Panc1 (cell line): ENCODE data around the gene DDX53. TPM values are rescaled to one million over a fixed set of nuclear protein-coding genes. Genes with fewer than 3 reads are reported as not detected.

Experiments used
- ATAC-seq: fragments of 200-7000 bp; cut with Tn5 transposase; 2 replicates; pipeline ENCODE4 v1.9.1; 2020; ENCODE audit warnings: mild to moderate bottlenecking, moderate library complexity
- BruUV-seq: library from RNA; stranded (reverse); fragments of 400-500 nt; replicated peaks from 2 replicates; lab custom pipeline; 2021; lab: Mats Ljungman, UMichigan
- CTCF ChIA-PET: fragments of 300-600 bp; sonication (Branson Sonifier 250); formaldehyde crosslinking; loops from one replicate; lab custom pipeline; 2022; ENCODE audit warnings: antibody characterized with exemption; lab: Charles Lee
- POLR2A ChIA-PET: fragments of 300-600 bp; sonication (Branson Sonifier 250); formaldehyde crosslinking; loops from one replicate; lab custom pipeline; 2022; ENCODE audit warnings: antibody characterized with exemption; lab: Charles Lee
- DNase-seq: peaks from one replicate; pipeline ENCODE4 v3.0.0-alpha.2; 2010; ENCODE audit warnings: low read depth, low spot score
- H3K27ac ChIP-seq: 2 replicates; pipeline ENCODE4 v1.5.1; 2011; ENCODE audit warnings: mild to moderate bottlenecking, low read length, inconsistent platforms
- H3K27me3 ChIP-seq: fragments of 200-500 bp; sonication (Bioruptor generic); 2 replicates; pipeline ENCODE4 v1.6.0; 2014; ENCODE audit warnings: low read length, inconsistent platforms; ENCODE audit not compliant: control insufficient read depth, insufficient read depth
- H3K36me3 ChIP-seq: fragments of 200-500 bp; sonication (Bioruptor generic); 2 replicates; pipeline ENCODE4 v1.5.1; 2014; ENCODE audit warnings: inconsistent platforms, mild to moderate bottlenecking, low read length, moderate library complexity; ENCODE audit not compliant: control insufficient read depth, insufficient read depth
- H3K4me1 ChIP-seq: 2 replicates; pipeline ENCODE4 v1.5.1; 2011; ENCODE audit warnings: inconsistent platforms, mild to moderate bottlenecking, low read length, moderate library complexity; ENCODE audit not compliant: control insufficient read depth, insufficient read depth
- H3K4me3 ChIP-seq, 2 experiments: 2 replicates each; pipeline ENCODE4 v1.5.1; 2011 to 2012; ENCODE audit warnings: low read depth in 2 of 2, low read length in 2 of 2, mild to moderate bottlenecking in 2 of 2, inconsistent platforms in 1 of 2, moderate library complexity in 1 of 2
- H3K9me3 ChIP-seq: fragments of 200-500 bp; sonication (Bioruptor generic); 2 replicates; pipeline ENCODE4 v1.5.1; 2014; ENCODE audit warnings: low read depth, mild to moderate bottlenecking, inconsistent platforms, low read length, moderate library complexity; ENCODE audit not compliant: control insufficient read depth, insufficient read depth
- POLR2AphosphoS5 ChIP-seq: IDR thresholded peaks from 2 replicates; pipeline ENCODE4 v1.6.1; 2012; ENCODE audit warnings: mild to moderate bottlenecking, low read depth, low read length, moderate library complexity
- REST ChIP-seq, 2 experiments: IDR thresholded peaks; 2 replicates each; pipeline ENCODE4 v1.6.1; 2011 to 2012; ENCODE audit warnings: low read depth in 2 of 2, control low read depth in 1 of 2, low read length in 1 of 2, mild to moderate bottlenecking in 1 of 2, moderate library complexity in 1 of 2; ENCODE audit not compliant: insufficient read depth in 1 of 2
- SIN3A ChIP-seq: IDR thresholded peaks from 2 replicates; pipeline ENCODE4 v1.6.1; 2012; ENCODE audit warnings: low read depth, mild to moderate bottlenecking, low read length, moderate library complexity, borderline replicate concordance; ENCODE audit not compliant: insufficient read depth
- in situ Hi-C: cut with HindIII; loops from 2 replicates; pipeline ENCODE4 v1.10.0; 2016; ENCODE audit warnings: low sequenced_read_pairs, low pct_unique_long_range_greater_than_20kb
- intact Hi-C: fragments of 100-400 bp; cut with micrococcal nuclease; formaldehyde crosslinking; loops from one replicate; pipeline ENCODE4 v1.10.0; 2022; ENCODE audit not compliant: unreplicated experiment
- total RNA-seq: library from RNA; stranded (reverse); gene quantifications from one replicate; pipeline ENCODE4 v1.2.1, GENCODE V29; 2021; ENCODE audit not compliant: unreplicated experiment
- TF ChIP-seq, protein P1 (sequence below): fragments of 450-650 bp; IDR thresholded peaks from 2 replicates; pipeline ENCODE4 v1.5.1; 2017; ENCODE audit warnings: mild to moderate bottlenecking

Gene DDX53
- total RNA-seq, 1 experiment from 2014 or later, result not detected

DNA sequence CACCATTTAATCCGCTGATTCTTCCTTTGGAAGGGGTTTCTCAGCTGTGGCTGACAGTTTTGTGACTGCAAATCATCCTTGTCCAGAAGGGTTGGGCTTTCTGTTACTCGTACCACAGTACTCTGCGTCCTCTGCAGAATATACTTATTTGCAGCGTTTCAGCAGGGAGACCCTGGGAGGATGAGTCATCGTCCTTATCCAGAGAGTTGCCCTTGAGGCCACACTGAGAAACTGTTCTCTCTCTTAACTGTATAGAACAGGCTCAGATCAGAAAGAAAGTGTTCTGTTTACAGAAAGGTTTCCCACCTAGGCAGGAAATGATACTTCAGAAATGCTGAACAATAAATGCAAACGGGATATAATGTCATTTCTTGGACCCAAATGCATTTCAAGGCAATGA lies 47.8 kb upstream of the DDX53 start:
- intact Hi-C loops, result no loop called here
- Histone ChIP-seq H3K4me1 (no peaks in the 10 kb centered on the region), H3K9me3 (no peaks in the 10 kb centered on the region), H3K4me3 (no peak overlapping the region), H3K27ac (no peak overlapping the region), H3K27me3 (no peaks in the 10 kb centered on the region), H3K36me3 (no peaks in the 10 kb centered on the region)
- no TSS peak for BruUV-seq
- CTCF ChIA-PET, result no interaction called here
- in situ Hi-C loops, result no loop called here
- POLR2A ChIA-PET, result no interaction called here
- DNase-seq, result no peak
- TF ChIP-seq POLR2AphosphoS5 (no peak), REST (IDR thresholded peaks at IDR 0.05; ENCODE audit: insufficient read depth in 1 of 2, low read depth in 2 of 2, low read length in 1 of 2) (no peak)
- no peak for ATAC-seq

DNA sequence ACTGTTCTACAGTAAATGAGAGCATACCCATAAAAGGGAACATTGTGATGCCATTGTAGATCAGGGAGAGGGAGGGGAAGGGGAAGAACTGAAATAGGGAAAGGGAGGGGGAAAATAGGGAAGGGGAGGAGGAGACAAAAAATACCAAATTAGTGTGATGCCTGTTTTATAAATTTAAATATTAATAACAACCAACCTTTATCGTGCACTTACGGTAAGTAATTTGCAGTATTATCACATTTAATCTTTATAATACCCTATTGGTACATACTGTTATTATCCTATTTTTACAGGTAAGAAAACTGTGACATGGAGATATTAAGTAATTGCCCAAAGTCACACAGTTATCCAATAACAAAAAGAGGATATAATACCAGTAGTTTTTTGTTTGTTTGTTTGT lies 41.5 kb upstream of the DDX53 start:
- ChIA-PET CTCF (no interaction called here), POLR2A (no interaction called here)
- TF ChIP-seq, protein P1, sequence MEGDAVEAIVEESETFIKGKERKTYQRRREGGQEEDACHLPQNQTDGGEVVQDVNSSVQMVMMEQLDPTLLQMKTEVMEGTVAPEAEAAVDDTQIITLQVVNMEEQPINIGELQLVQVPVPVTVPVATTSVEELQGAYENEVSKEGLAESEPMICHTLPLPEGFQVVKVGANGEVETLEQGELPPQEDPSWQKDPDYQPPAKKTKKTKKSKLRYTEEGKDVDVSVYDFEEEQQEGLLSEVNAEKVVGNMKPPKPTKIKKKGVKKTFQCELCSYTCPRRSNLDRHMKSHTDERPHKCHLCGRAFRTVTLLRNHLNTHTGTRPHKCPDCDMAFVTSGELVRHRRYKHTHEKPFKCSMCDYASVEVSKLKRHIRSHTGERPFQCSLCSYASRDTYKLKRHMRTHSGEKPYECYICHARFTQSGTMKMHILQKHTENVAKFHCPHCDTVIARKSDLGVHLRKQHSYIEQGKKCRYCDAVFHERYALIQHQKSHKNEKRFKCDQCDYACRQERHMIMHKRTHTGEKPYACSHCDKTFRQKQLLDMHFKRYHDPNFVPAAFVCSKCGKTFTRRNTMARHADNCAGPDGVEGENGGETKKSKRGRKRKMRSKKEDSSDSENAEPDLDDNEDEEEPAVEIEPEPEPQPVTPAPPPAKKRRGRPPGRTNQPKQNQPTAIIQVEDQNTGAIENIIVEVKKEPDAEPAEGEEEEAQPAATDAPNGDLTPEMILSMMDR, result no peak
- TF ChIP-seq REST (IDR thresholded peaks at IDR 0.05; ENCODE audit: insufficient read depth in 1 of 2, low read depth in 2 of 2, low read length in 1 of 2) (no peak), SIN3A (no peak)

More for the DNA sequence above, 41.5 kb upstream of the DDX53 start:
- H3K9me3 ChIP-seq, result no peaks in the 10 kb centered on the region
- intact Hi-C loops, result no loop called here
- H3K4me1 ChIP-seq, result no peaks in the 10 kb centered on the region
- no peak overlapping the region for H3K27ac ChIP-seq
- no peak overlapping the region for H3K4me3 ChIP-seq
- no peaks in the 10 kb centered on the region for H3K27me3 ChIP-seq
- H3K36me3 ChIP-seq, result no peaks in the 10 kb centered on the region
- no TSS peak for BruUV-seq
- DNase-seq (no peak), ATAC-seq (no peak)
- in situ Hi-C loops, result no loop called here
